H1 (cell line): ENCODE data around the gene RBM43.

ENCODE experiments used
- BRCA1 ChIP-seq: IDR thresholded peaks from 2 replicates; pipeline ENCODE4 v1.6.1; 2012; ENCODE audit warnings: low read depth, low read length, improper control_type of control experiment
- CHD2 ChIP-seq: IDR thresholded peaks from 2 replicates; pipeline ENCODE4 v1.6.1; 2012; ENCODE audit warnings: low read length, improper control_type of control experiment
- CHD7 ChIP-seq: fragments of 300-600 bp; sonication (generic); IDR thresholded peaks from 2 replicates; pipeline ENCODE4 v1.7.1; 2012; ENCODE audit warnings: low read length, moderate library complexity, mild to moderate bottlenecking, inconsistent platforms; ENCODE audit not compliant: insufficient replicate concordance
- CTCF ChIP-seq, 3 experiments: IDR thresholded peaks; 1 replicate in 2 of 3; 2 replicates in 1 of 3; pipeline versions ENCODE4 v1.5.1 to v1.6.1; 2011; ENCODE audit warnings: low read length in 3 of 3, mild to moderate bottlenecking in 3 of 3, inconsistent platforms in 2 of 3, low read depth in 1 of 3, moderate library complexity in 1 of 3; ENCODE audit not compliant: insufficient read depth in 1 of 3; ENCODE audit errors: control extremely low read depth in 1 of 3
- EP300 ChIP-seq, 2 experiments: IDR thresholded peaks; 1 replicate in 1 of 2; 2 replicates in 1 of 2; pipeline ENCODE4 v1.6.1; 2011 to 2012; ENCODE audit warnings: low read depth in 2 of 2, low read length in 2 of 2, mild to moderate bottlenecking in 2 of 2, borderline replicate concordance in 1 of 2, inconsistent platforms in 1 of 2, moderate library complexity in 1 of 2
- EZH2 ChIP-seq: fragments of 200-600 bp; sonication (generic); IDR thresholded peaks from 2 replicates; pipeline ENCODE4 v1.7.1; 2012; ENCODE audit warnings: low read depth, mild to moderate bottlenecking, moderate library complexity, low read length, inconsistent platforms; ENCODE audit not compliant: severe bottlenecking
- KDM1A ChIP-seq: fragments of 200-600, 300-600 bp; sonication (generic); IDR thresholded peaks from 2 replicates; pipeline ENCODE4 v1.7.1; 2016; ENCODE audit warnings: mild to moderate bottlenecking, low read length, borderline replicate concordance
- POLR2A ChIP-seq, 2 experiments: IDR thresholded peaks; 1 replicate in 1 of 2; 2 replicates in 1 of 2; pipeline ENCODE4 v1.6.1; 2011; ENCODE audit warnings: low read depth in 2 of 2, low read length in 2 of 2, mild to moderate bottlenecking in 2 of 2; ENCODE audit errors: control extremely low read depth in 1 of 2
- POLR2AphosphoS5 ChIP-seq: IDR thresholded peaks from 2 replicates; pipeline ENCODE4 v1.6.1; 2011; ENCODE audit warnings: low read depth, low read length
- SUZ12 ChIP-seq: fragments of 200-600 bp; sonication (generic); IDR thresholded peaks from 2 replicates; pipeline ENCODE4 v1.6.1; 2012; ENCODE audit warnings: mild to moderate bottlenecking, inconsistent platforms, low read length, moderate library complexity, mixed read lengths
- TEAD4 ChIP-seq: IDR thresholded peaks from 2 replicates; pipeline ENCODE4 v1.6.1; 2012; ENCODE audit warnings: low read depth, low read length, inconsistent platforms, mixed read lengths
- YY1 ChIP-seq: IDR thresholded peaks from 2 replicates; pipeline ENCODE4 v1.6.1; 2011; ENCODE audit warnings: low read depth, mild to moderate bottlenecking, low read length

GRCh38 chr2:151217343-151217742 lies 44.3 kb downstream of the RBM43 start:
- TF ChIP-seq KDM1A: no peak
- no peak for TF ChIP-seq CTCF (IDR thresholded peaks at IDR 0.05; ENCODE audit: control extremely low read depth in 1 of 3, insufficient read depth in 1 of 3, low read depth in 1 of 3, low read length in 3 of 3)
- no peak for TF ChIP-seq YY1
- TF ChIP-seq EZH2: no peak
- no peak for TF ChIP-seq POLR2A (IDR thresholded peaks at IDR 0.05; ENCODE audit: control extremely low read depth in 1 of 2, low read depth in 2 of 2, low read length in 2 of 2)
- no peak for TF ChIP-seq POLR2AphosphoS5
- TF ChIP-seq BRCA1: no peak
- TF ChIP-seq SUZ12: no peak
- TF ChIP-seq TEAD4: no peak
- no peak for TF ChIP-seq CHD2
- TF ChIP-seq CHD7: no peak
- TF ChIP-seq EP300 (IDR thresholded peaks at IDR 0.05; ENCODE audit: borderline replicate concordance in 1 of 2, low read depth in 2 of 2, low read length in 2 of 2): no peak
